Liver (tissue), 9 donors: ENCODE data around the gene MLLT10. TPM values are rescaled to one million over a fixed set of nuclear protein-coding genes. Genes with fewer than 3 reads are reported as not detected.
"Not testable (repeated sequence)": the region's sequence is repeated elsewhere in the genome, so short reads cannot be mapped to it uniquely, and the experiment has no call there.

Source experiments
- DNase-seq: peaks from one replicate; pipeline ENCODE4 v3.0.0-alpha.2; 2017; ENCODE audit warnings: low spot score
- H3K27ac ChIP-seq, 2 donors: one replicate each; pipeline ENCODE4 v1.7.0; 2013; ENCODE audit warnings: inconsistent platforms in 2 of 2, low read length in 2 of 2, control low read depth in 1 of 2, low read depth in 1 of 2, mild to moderate bottlenecking in 1 of 2
- H3K27me3 ChIP-seq, 4 donors: one replicate each; pipeline versions ENCODE4 v1.6.1 to v1.7.0; 2013; ENCODE audit warnings: low read length in 3 of 4, inconsistent platforms in 1 of 4, mild to moderate bottlenecking in 1 of 4, moderate library complexity in 1 of 4; ENCODE audit not compliant: control insufficient read depth in 4 of 4, insufficient read depth in 4 of 4
- H3K36me3 ChIP-seq, 4 donors: one replicate each; pipeline versions ENCODE4 v1.6.1 to v1.7.0; 2013; ENCODE audit warnings: low read length in 3 of 4, mild to moderate bottlenecking in 3 of 4, low read depth in 1 of 4, moderate library complexity in 1 of 4; ENCODE audit not compliant: control insufficient read depth in 4 of 4, insufficient read depth in 3 of 4
- H3K4me1 ChIP-seq, 4 donors: one replicate each; pipeline versions ENCODE4 v1.6.1 to v1.7.0; 2013; ENCODE audit warnings: low read length in 3 of 4, mild to moderate bottlenecking in 3 of 4, moderate library complexity in 1 of 4; ENCODE audit not compliant: control insufficient read depth in 4 of 4, insufficient read depth in 4 of 4
- H3K4me3 ChIP-seq, 3 donors: one replicate each; pipeline versions ENCODE4 v1.6.1 to v1.7.0; 2013; ENCODE audit warnings: low read length in 3 of 3, control low read depth in 1 of 3, low read depth in 1 of 3, mild to moderate bottlenecking in 1 of 3
- H3K9ac ChIP-seq, 2 donors: one replicate each; pipeline ENCODE4 v1.7.0; 2013; ENCODE audit warnings: low read length in 2 of 2, mild to moderate bottlenecking in 2 of 2, moderate library complexity in 2 of 2, control low read depth in 1 of 2, low read depth in 1 of 2
- H3K9me3 ChIP-seq, 4 donors: one replicate each; pipeline versions ENCODE4 v1.6.1 to v1.7.0; 2013; ENCODE audit warnings: low read length in 3 of 4; ENCODE audit not compliant: control insufficient read depth in 4 of 4
- EGR1 ChIP-seq, 2 donors: IDR thresholded peaks; 2 replicates each; pipeline ENCODE4 v1.6.1; 2016 to 2018; ENCODE audit warnings: antibody characterized with exemption in 2 of 2, low read depth in 2 of 2
- FOXA1 ChIP-seq: IDR thresholded peaks from 2 replicates; pipeline ENCODE4 v1.6.1; 2016; ENCODE audit warnings: antibody characterized with exemption
- HNF4A ChIP-seq, 2 donors: conservative IDR thresholded peaks; 2 replicates each; pipeline ENCODE4 v1.6.1; 2016; ENCODE audit warnings: antibody characterized with exemption in 2 of 2, mild to moderate bottlenecking in 2 of 2
- HNF4G ChIP-seq: IDR thresholded peaks from 2 replicates; pipeline ENCODE4 v1.6.1; 2016; ENCODE audit warnings: antibody characterized with exemption
- RAD21 ChIP-seq, 2 donors: IDR thresholded peaks; 2 replicates each; pipeline ENCODE4 v1.6.1; 2016; ENCODE audit warnings: antibody characterized with exemption in 2 of 2, mild to moderate bottlenecking in 2 of 2
- RXRA ChIP-seq, 2 donors: IDR thresholded peaks; 2 replicates each; pipeline ENCODE4 v1.6.1; 2017 to 2018; ENCODE audit warnings: antibody characterized with exemption in 2 of 2, mild to moderate bottlenecking in 1 of 2
- SP1 ChIP-seq: IDR thresholded peaks from 2 replicates; pipeline ENCODE4 v1.6.1; 2018; ENCODE audit warnings: antibody characterized with exemption, mild to moderate bottlenecking
- TAF1 ChIP-seq: conservative IDR thresholded peaks from 2 replicates; pipeline ENCODE4 v1.6.1; 2016; ENCODE audit warnings: antibody characterized with exemption, mild to moderate bottlenecking
- YY1 ChIP-seq: IDR thresholded peaks from 2 replicates; pipeline ENCODE4 v1.6.1; 2016; ENCODE audit warnings: antibody characterized with exemption, mild to moderate bottlenecking
- WGBS: extraction: QIAGEN DNeasy Blood & Tissue Kit; methylation state at CpG from one replicate; pipeline ENCODE4 v1.1.7; 2013; 5-methylcytosine and 5-hydroxymethylcytosine counted together
- polyA plus RNA-seq, 2 donors: library from polyadenylated mRNA; stranded (reverse) in 1 of 2; unstranded in 1 of 2; fragments of 200-250 nt in 1 of 2; fragments of >200 nt in 1 of 2; fragmentation: Nextera tagmentation in 1 of 2; extraction: Ambion mirVana in 1 of 2; gene quantifications; one replicate each; pipeline versions ENCODE4 v1.2.1 to v1.2.3, GENCODE V29; 2013 to 2015
- total RNA-seq, 2 donors: library from RNA; depleted of rRNA; stranded (reverse); fragments of >200 nt; gene quantifications; one replicate each; pipeline ENCODE4 v1.2.3, GENCODE V29; 2014
- TF ChIP-seq, protein P1 (sequence below): fragments of 150-350 bp; IDR thresholded peaks from 2 replicates; pipeline ENCODE4 v1.5.1; 2017; ENCODE audit warnings: improper control_type of control experiment, low read depth, low read length; ENCODE audit not compliant: missing input control
- TF ChIP-seq, protein P2 (sequence below): IDR thresholded peaks from 2 replicates; pipeline ENCODE4 v1.6.1; 2016; ENCODE audit warnings: antibody characterized with exemption
- TF ChIP-seq, protein P3 (sequence below): IDR thresholded peaks from 2 replicates; pipeline ENCODE4 v1.6.1; 2016; ENCODE audit warnings: antibody characterized with exemption
- TF ChIP-seq, protein P4 (sequence below): IDR thresholded peaks from 2 replicates; pipeline ENCODE4 v1.6.1; 2016; ENCODE audit warnings: antibody characterized with exemption
- donor health status: healthy.
- donor health status: healthy.
- donor health status: healthy.
- donor health status: healthy.
- donor health status: healthy.

The MLLT10 gene
- total and polyA plus RNA-seq, 4 donors: 11.9 to 47.4 (median 22.6) TPM

DNA sequence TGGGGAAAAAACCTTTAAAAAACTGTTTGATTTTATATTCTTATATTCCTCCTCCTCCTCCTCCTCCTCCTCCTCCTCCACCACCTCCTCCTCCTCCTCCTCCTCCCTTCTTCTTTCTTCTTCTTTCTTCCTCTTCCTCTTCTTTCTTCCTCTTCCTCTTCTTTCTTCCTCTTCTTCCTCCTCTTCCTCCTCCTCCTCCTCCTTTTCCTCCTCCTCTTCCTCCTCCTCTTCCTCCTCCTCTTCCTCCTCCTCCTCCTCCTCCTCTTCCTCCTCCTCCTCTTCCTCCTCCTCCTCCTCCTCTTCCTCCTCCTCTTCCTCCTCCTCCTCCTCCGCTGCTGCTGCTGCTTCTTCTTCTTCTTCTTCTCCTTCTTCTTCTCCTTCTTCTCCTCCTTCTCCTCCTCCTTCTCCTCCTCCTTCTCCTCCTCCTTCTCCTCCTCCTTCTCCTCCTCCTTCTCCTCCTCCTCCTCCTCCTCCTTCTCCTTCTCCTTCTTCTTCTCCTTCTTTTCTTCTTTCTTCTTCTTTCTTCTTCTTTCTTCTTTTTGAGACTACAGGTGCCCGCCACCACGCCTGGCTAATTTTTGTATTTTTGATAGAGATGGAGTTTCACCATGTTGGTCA, 183.5 kb downstream of the MLLT10 start:
- WGBS: 92% methylated on average over 3 of the region's 3 CpGs
- H3K9ac ChIP-seq, H3K27me3 ChIP-seq, DNase-seq, H3K4me1 ChIP-seq, H3K27ac ChIP-seq, H3K9me3 ChIP-seq, H3K4me3 ChIP-seq: not testable (repeated sequence)
- H3K36me3 ChIP-seq: peaks cover under 1 to 22% (median 18%) of the 10 kb centered on the region in 4 donors

DNA sequence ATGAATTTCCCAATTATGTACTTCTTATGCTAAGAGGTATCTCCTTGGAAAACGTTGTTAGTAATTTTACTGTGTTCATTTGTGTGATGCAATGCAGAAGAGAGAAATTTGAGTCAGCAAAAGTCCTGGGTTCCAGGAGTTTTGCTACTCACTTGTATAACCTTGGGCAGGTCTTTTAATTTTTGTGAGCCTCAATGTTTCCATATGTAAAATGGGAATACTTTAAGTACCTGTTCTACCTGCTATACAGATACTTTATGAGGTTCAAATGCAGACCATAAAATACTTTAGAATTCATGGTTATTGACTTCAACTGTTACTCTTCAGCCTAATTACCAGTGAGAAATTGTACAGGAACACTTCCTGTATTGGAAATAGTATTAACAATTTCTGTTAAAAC, 185.5 kb downstream of the MLLT10 start:
- TF ChIP-seq SP1 (no peak), RXRA (IDR thresholded peaks at IDR 0.05) (no peak), RAD21 (IDR thresholded peaks at IDR 0.05) (no peak)
- TF ChIP-seq, protein P1, sequence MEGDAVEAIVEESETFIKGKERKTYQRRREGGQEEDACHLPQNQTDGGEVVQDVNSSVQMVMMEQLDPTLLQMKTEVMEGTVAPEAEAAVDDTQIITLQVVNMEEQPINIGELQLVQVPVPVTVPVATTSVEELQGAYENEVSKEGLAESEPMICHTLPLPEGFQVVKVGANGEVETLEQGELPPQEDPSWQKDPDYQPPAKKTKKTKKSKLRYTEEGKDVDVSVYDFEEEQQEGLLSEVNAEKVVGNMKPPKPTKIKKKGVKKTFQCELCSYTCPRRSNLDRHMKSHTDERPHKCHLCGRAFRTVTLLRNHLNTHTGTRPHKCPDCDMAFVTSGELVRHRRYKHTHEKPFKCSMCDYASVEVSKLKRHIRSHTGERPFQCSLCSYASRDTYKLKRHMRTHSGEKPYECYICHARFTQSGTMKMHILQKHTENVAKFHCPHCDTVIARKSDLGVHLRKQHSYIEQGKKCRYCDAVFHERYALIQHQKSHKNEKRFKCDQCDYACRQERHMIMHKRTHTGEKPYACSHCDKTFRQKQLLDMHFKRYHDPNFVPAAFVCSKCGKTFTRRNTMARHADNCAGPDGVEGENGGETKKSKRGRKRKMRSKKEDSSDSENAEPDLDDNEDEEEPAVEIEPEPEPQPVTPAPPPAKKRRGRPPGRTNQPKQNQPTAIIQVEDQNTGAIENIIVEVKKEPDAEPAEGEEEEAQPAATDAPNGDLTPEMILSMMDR: no peak
- TF ChIP-seq, protein P2, sequence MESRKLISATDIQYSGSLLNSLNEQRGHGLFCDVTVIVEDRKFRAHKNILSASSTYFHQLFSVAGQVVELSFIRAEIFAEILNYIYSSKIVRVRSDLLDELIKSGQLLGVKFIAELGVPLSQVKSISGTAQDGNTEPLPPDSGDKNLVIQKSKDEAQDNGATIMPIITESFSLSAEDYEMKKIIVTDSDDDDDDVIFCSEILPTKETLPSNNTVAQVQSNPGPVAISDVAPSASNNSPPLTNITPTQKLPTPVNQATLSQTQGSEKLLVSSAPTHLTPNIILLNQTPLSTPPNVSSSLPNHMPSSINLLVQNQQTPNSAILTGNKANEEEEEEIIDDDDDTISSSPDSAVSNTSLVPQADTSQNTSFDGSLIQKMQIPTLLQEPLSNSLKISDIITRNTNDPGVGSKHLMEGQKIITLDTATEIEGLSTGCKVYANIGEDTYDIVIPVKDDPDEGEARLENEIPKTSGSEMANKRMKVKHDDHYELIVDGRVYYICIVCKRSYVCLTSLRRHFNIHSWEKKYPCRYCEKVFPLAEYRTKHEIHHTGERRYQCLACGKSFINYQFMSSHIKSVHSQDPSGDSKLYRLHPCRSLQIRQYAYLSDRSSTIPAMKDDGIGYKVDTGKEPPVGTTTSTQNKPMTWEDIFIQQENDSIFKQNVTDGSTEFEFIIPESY: no peak
- peaks cover 0 to 6% (median 2%) of the 10 kb centered on the region in 4 donors for H3K4me1 ChIP-seq
- H3K36me3 ChIP-seq: peaks cover 0 to 16% (median 12%) of the 10 kb centered on the region in 4 donors
- H3K27me3 ChIP-seq: no peaks in the 10 kb centered on the region
- H3K27ac ChIP-seq: no peak overlapping the region
- H3K4me3 ChIP-seq: no peak overlapping the region
- H3K9ac ChIP-seq: no peak overlapping the region
- 61% methylated on average over 1 of the region's 1 CpG for WGBS
- no peak for DNase-seq
- no peaks in the 10 kb centered on the region for H3K9me3 ChIP-seq

DNA sequence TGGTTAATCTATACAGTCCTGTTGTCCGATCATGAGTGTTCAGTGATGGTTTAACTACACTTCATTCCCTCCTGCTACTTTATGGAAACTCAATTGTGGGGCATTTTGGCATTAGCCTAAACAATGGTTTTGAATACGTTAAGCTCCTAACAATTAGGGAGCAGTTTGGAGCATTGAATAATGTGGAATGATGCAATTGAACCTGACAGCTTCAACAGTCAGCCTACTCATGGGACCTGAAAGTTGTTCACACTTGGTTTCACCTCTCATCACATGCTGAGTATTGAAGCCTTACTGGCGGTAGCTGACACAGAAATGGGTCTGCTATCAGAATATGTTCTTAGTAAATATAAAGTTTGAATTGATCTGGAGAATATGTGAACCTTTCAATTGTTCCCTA, 186.1 kb downstream of the MLLT10 start:
- H3K4me1 ChIP-seq: peaks cover 0 to 10% (median 8%) of the 10 kb centered on the region in 4 donors
- no peak for DNase-seq
- no peaks in the 10 kb centered on the region for H3K9me3 ChIP-seq
- no peak overlapping the region for H3K9ac ChIP-seq
- 96% methylated on average over 3 of the region's 3 CpGs for WGBS
- peaks cover 0 to 12% (median 9%) of the 10 kb centered on the region in 4 donors for H3K36me3 ChIP-seq
- TF ChIP-seq TAF1 (no peak), YY1 (no peak), RXRA (IDR thresholded peaks at IDR 0.05) (no peak), HNF4A (conservative IDR thresholded peaks at IDR 0.05) (no peak), HNF4G (no peak), EGR1 (IDR thresholded peaks at IDR 0.05; ENCODE audit: low read depth in 2 of 2) (no peak), SP1 (no peak), FOXA1 (no peak)
- TF ChIP-seq, protein P3, sequence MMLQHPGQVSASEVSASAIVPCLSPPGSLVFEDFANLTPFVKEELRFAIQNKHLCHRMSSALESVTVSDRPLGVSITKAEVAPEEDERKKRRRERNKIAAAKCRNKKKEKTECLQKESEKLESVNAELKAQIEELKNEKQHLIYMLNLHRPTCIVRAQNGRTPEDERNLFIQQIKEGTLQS: no peak
- TF ChIP-seq, protein P4, sequence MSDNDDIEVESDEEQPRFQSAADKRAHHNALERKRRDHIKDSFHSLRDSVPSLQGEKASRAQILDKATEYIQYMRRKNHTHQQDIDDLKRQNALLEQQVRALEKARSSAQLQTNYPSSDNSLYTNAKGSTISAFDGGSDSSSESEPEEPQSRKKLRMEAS: no peak
- no peak overlapping the region for H3K27ac ChIP-seq
- H3K27me3 ChIP-seq: no peaks in the 10 kb centered on the region
- H3K4me3 ChIP-seq: no peak overlapping the region
